Measurements from ENCODE around the gene HDGFL3.

DNA sequence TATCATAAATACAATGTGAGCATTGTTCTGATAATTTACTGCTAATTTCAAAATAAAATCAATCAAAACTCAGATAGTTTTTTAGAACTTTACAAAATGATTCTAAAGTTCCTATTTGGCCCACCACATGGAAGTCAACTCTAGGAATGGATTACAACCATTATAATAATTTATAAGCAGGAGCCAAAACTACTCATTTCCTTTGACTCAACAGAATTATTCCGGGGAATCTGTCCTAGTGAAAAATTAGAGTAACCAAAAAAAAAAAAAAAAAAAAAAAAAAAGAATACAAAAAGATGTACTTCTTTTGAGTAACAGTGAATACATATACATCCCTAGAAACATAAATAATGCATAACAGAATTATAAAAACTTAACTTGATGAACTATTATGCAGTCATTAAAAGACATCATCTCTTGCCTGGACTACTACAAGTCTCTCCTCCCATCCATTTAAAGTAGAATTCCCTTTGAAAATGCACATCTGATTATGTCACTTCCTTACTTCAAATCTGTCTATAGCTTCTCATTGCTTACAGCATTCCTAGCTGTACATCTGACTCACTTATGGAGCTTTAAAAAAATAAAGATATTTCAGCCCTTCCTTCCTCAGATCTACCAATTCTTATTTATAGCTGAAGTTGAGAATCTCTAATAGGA, 43.4 kb downstream of the HDGFL3 start:
- no peak for TF ChIP-seq RAD21 (conservative IDR thresholded peaks at IDR 0.05 in 1 of 2, IDR thresholded peaks at IDR 0.05 in 1 of 2)
- TF ChIP-seq, protein P1, sequence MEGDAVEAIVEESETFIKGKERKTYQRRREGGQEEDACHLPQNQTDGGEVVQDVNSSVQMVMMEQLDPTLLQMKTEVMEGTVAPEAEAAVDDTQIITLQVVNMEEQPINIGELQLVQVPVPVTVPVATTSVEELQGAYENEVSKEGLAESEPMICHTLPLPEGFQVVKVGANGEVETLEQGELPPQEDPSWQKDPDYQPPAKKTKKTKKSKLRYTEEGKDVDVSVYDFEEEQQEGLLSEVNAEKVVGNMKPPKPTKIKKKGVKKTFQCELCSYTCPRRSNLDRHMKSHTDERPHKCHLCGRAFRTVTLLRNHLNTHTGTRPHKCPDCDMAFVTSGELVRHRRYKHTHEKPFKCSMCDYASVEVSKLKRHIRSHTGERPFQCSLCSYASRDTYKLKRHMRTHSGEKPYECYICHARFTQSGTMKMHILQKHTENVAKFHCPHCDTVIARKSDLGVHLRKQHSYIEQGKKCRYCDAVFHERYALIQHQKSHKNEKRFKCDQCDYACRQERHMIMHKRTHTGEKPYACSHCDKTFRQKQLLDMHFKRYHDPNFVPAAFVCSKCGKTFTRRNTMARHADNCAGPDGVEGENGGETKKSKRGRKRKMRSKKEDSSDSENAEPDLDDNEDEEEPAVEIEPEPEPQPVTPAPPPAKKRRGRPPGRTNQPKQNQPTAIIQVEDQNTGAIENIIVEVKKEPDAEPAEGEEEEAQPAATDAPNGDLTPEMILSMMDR (IDR thresholded peaks at IDR 0.05), result no peak
- no peak for TF ChIP-seq NR3C1 (IDR thresholded peaks at IDR 0.05)
- TF ChIP-seq SMC3 (IDR thresholded peaks at IDR 0.05), result no peak
- TF ChIP-seq, protein P2, sequence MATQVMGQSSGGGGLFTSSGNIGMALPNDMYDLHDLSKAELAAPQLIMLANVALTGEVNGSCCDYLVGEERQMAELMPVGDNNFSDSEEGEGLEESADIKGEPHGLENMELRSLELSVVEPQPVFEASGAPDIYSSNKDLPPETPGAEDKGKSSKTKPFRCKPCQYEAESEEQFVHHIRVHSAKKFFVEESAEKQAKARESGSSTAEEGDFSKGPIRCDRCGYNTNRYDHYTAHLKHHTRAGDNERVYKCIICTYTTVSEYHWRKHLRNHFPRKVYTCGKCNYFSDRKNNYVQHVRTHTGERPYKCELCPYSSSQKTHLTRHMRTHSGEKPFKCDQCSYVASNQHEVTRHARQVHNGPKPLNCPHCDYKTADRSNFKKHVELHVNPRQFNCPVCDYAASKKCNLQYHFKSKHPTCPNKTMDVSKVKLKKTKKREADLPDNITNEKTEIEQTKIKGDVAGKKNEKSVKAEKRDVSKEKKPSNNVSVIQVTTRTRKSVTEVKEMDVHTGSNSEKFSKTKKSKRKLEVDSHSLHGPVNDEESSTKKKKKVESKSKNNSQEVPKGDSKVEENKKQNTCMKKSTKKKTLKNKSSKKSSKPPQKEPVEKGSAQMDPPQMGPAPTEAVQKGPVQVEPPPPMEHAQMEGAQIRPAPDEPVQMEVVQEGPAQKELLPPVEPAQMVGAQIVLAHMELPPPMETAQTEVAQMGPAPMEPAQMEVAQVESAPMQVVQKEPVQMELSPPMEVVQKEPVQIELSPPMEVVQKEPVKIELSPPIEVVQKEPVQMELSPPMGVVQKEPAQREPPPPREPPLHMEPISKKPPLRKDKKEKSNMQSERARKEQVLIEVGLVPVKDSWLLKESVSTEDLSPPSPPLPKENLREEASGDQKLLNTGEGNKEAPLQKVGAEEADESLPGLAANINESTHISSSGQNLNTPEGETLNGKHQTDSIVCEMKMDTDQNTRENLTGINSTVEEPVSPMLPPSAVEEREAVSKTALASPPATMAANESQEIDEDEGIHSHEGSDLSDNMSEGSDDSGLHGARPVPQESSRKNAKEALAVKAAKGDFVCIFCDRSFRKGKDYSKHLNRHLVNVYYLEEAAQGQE (IDR thresholded peaks at IDR 0.05), result no peak
